Upper lobe of left lung (tissue), 4 donors: ENCODE results near the gene TMPRSS13.

Experiments
- CTCF ChIP-seq, 6 experiments: fragments of 450-650 bp in 4 of 6; fragments of 200-600 bp in 2 of 6; sonication (generic) in 2 of 6; IDR thresholded peaks; one replicate each; pipeline ENCODE4 v1.5.1; 2016 to 2019; ENCODE audit warnings: antibody characterized with exemption in 6 of 6
- POLR2A ChIP-seq, 4 donors: fragments of 450-650 bp; IDR thresholded peaks; one replicate each; pipeline ENCODE4 v1.5.1; 2016 to 2017; ENCODE audit warnings: antibody characterized with exemption in 4 of 4, mild to moderate bottlenecking in 2 of 4
- POLR2AphosphoS5 ChIP-seq, 2 donors: sonication (generic); formaldehyde crosslinking; IDR thresholded peaks; one replicate each; pipeline ENCODE4 v1.5.1; 2017; ENCODE audit warnings: antibody characterized with exemption in 2 of 2

- no peak for TF ChIP-seq CTCF (IDR thresholded peaks at IDR 0.05)
- no peak for TF ChIP-seq POLR2AphosphoS5 (IDR thresholded peaks at IDR 0.05)
- TF ChIP-seq POLR2A (IDR thresholded peaks at IDR 0.05) = no peak
Observed at GRCh38 chr11:117923773-117924172, 5.4 kb downstream of the TMPRSS13 start.
